HepG2 (cell line): Measurements from ENCODE around the gene PMM2.

Experiments
- ELF3 ChIP-seq: IDR thresholded peaks from 2 replicates; pipeline ENCODE4 v1.6.1; 2016; ENCODE audit warnings: missing genetic modification reagents, missing compliant biosample characterization
- EZH2 ChIP-seq: conservative IDR thresholded peaks from 2 replicates; pipeline ENCODE4 v1.6.1; 2012; ENCODE audit warnings: mild to moderate bottlenecking, low read depth, low read length, moderate library complexity
- HNF4A ChIP-seq: sonication (generic); formaldehyde crosslinking; IDR thresholded peaks from 2 replicates; pipeline ENCODE4 v1.4.0; 2020; ENCODE audit warnings: missing genetic modification reagents
- MAFK ChIP-seq, 2 experiments: IDR thresholded peaks in 1 of 2; conservative IDR thresholded peaks in 1 of 2; 2 replicates each; pipeline ENCODE4 v1.6.1; 2011; ENCODE audit warnings: improper control_type of control experiment in 2 of 2, low read length in 2 of 2
- PHF21A ChIP-seq: sonication (generic); formaldehyde crosslinking; IDR thresholded peaks from 2 replicates; pipeline ENCODE4 v1.5.0; 2020; ENCODE audit warnings: mild to moderate bottlenecking, missing genetic modification reagents
- POLR2A ChIP-seq, 2 experiments: IDR thresholded peaks; 2 replicates each; pipeline ENCODE4 v1.6.1; 2011; ENCODE audit warnings: low read depth in 2 of 2, low read length in 2 of 2, mild to moderate bottlenecking in 1 of 2, moderate library complexity in 1 of 2; ENCODE audit not compliant: insufficient read depth in 1 of 2
- RAD21 ChIP-seq: fragments of 450-650 bp; formaldehyde crosslinking; IDR thresholded peaks from 2 replicates; pipeline ENCODE4 v1.5.0; 2020; ENCODE audit warnings: mild to moderate bottlenecking
- ZC3H4 ChIP-seq: sonication (generic); formaldehyde crosslinking; IDR thresholded peaks from 2 replicates; pipeline ENCODE4 v1.4.0; 2020; ENCODE audit warnings: missing genetic modification reagents, borderline replicate concordance
- TF ChIP-seq, protein P1 (sequence below): fragments of 450-650 bp; IDR thresholded peaks from 2 replicates; pipeline ENCODE4 v1.6.1; 2017; ENCODE audit warnings: mild to moderate bottlenecking
- TF ChIP-seq, protein P2 (sequence below): IDR thresholded peaks from 2 replicates; pipeline ENCODE4 v1.6.1; 2012; ENCODE audit warnings: low read depth, low read length, improper control_type of control experiment

DNA sequence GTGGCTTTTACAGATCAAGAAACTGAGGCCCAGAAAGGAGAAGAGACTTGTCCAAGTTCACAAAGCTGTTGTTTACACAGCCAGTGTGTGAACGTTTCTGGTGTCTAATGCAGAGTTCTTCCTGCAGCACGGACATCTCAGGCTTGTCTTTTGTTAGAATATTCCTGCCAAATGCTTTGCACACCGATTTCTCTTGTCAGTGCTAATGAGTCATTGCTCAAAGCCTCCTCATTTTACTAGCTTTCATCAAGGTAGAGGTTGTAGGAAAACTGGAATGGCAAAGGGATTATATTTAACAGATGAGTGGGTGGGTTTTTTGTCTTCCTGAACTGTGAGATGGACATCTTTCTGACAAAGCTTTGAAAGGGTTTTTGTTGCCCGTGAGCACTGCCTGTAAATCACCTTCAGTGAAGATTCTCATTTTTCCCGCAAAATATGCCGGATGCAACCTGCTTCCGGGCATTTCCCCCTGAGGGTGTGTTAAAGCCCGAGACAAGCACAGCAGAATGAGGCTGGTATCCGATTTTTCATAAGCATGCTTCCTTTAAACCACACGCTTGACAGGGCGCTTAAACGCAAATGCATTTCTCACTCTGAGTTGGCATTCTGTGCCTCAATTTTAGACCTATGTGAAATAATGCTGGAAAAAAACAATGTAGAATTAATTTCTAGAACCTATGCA lies 14.7 kb downstream of the PMM2 start:
- TF ChIP-seq PHF21A (no peak), ELF3 (CRISPR knock-in tag) (no peak), HNF4A (CRISPR knock-in tag) (no peak), EZH2 (no peak), ZC3H4 (CRISPR knock-in tag) (no peak), POLR2A (IDR thresholded peaks at IDR 0.05; ENCODE audit: insufficient read depth in 1 of 2, low read depth in 2 of 2, low read length in 2 of 2) (no peak), RAD21 (CRISPR knock-in tag) (no peak), MAFK (conservative IDR thresholded peaks at IDR 0.05 in 1 of 2, IDR thresholded peaks at IDR 0.05 in 1 of 2; ENCODE audit: low read length in 2 of 2) (no peak)
- TF ChIP-seq, protein P1, sequence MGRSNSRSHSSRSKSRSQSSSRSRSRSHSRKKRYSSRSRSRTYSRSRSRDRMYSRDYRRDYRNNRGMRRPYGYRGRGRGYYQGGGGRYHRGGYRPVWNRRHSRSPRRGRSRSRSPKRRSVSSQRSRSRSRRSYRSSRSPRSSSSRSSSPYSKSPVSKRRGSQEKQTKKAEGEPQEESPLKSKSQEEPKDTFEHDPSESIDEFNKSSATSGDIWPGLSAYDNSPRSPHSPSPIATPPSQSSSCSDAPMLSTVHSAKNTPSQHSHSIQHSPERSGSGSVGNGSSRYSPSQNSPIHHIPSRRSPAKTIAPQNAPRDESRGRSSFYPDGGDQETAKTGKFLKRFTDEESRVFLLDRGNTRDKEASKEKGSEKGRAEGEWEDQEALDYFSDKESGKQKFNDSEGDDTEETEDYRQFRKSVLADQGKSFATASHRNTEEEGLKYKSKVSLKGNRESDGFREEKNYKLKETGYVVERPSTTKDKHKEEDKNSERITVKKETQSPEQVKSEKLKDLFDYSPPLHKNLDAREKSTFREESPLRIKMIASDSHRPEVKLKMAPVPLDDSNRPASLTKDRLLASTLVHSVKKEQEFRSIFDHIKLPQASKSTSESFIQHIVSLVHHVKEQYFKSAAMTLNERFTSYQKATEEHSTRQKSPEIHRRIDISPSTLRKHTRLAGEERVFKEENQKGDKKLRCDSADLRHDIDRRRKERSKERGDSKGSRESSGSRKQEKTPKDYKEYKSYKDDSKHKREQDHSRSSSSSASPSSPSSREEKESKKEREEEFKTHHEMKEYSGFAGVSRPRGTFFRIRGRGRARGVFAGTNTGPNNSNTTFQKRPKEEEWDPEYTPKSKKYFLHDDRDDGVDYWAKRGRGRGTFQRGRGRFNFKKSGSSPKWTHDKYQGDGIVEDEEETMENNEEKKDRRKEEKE, result no peak
- TF ChIP-seq, protein P2, sequence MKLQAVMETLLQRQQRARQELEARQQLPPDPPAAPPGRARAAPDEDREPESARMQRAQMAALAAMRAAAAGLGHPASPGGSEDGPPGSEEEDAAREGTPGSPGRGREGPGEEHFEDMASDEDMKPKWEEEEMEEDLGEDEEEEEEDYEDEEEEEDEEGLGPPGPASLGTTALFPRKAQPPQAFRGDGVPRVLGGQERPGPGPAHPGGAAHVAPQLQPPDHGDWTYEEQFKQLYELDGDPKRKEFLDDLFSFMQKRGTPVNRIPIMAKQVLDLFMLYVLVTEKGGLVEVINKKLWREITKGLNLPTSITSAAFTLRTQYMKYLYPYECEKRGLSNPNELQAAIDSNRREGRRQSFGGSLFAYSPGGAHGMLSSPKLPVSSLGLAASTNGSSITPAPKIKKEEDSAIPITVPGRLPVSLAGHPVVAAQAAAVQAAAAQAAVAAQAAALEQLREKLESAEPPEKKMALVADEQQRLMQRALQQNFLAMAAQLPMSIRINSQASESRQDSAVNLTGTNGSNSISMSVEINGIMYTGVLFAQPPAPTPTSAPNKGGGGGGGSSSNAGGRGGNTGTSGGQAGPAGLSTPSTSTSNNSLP, result no peak
